Heart left ventricle (tissue), 16 donors: ENCODE results near the gene CETN1. TPM values are rescaled to one million over a fixed set of nuclear protein-coding genes. Genes with fewer than 3 reads are reported as not detected.

Experiments used
- ATAC-seq, 4 donors: fragments of 200-7000 bp; cut with Tn5 transposase; one replicate each; pipeline ENCODE4 v1.9.1; 2020 to 2022; ENCODE audit warnings: moderate library complexity in 4 of 4, mild to moderate bottlenecking in 3 of 4, moderate number of reproducible peaks in 1 of 4
- DNase-seq, 5 donors: peaks; one replicate each; pipeline ENCODE4 v3.0.0-alpha.2; 2020
- H3K27ac ChIP-seq, 12 donors: fragments of 200-600 bp; sonication (generic) in 4 of 12; one replicate each; pipeline versions ENCODE4 v1.5.0 to v1.8.0; 2016 to 2022; ENCODE audit warnings: mild to moderate bottlenecking in 2 of 12
- H3K27me3 ChIP-seq, 9 donors: fragments of 200-600 bp; sonication (generic) in 2 of 9; one replicate each; pipeline versions ENCODE4 v1.5.1 to v1.8.0; 2016 to 2022; ENCODE audit warnings: mild to moderate bottlenecking in 3 of 9
- H3K36me3 ChIP-seq, 9 donors: fragments of 200-600 bp; sonication (generic) in 2 of 9; one replicate each; pipeline versions ENCODE4 v1.5.0 to v1.8.0; 2018 to 2022; ENCODE audit warnings: mild to moderate bottlenecking in 2 of 9
- H3K4me1 ChIP-seq, 12 donors: fragments of 200-600 bp; sonication (generic) in 4 of 12; one replicate each; pipeline versions ENCODE4 v1.5.0 to v1.8.0; 2016 to 2022; ENCODE audit warnings: mild to moderate bottlenecking in 3 of 12
- H3K4me3 ChIP-seq, 12 donors: fragments of 200-600 bp; sonication (generic) in 4 of 12; one replicate each; pipeline versions ENCODE4 v1.5.0 to v1.8.0; 2017 to 2022; ENCODE audit warnings: mild to moderate bottlenecking in 9 of 12, moderate library complexity in 4 of 12
- H3K9me3 ChIP-seq, 12 donors: fragments of 200-600 bp; sonication (generic) in 4 of 12; one replicate each; pipeline versions ENCODE4 v1.5.0 to v1.8.0; 2016 to 2022; ENCODE audit warnings: mild to moderate bottlenecking in 1 of 12
- POLR2A ChIP-seq, 2 donors: fragments of 450-650 bp; IDR thresholded peaks; one replicate each; pipeline ENCODE4 v1.6.1; 2017; ENCODE audit warnings: antibody characterized with exemption in 2 of 2, mild to moderate bottlenecking in 2 of 2, moderate library complexity in 2 of 2
- intact Hi-C, 10 donors: fragments of 100-400 bp; cut with DNase I; formaldehyde crosslinking; loops; one replicate each; pipeline versions ENCODE4 v1.11.1 to v1.14.2; 2022
- polyA plus RNA-seq, 2 donors: library from polyadenylated mRNA; stranded (reverse); fragments of 200-250 nt; gene quantifications; one replicate each; pipeline ENCODE4 v1.2.3, GENCODE V29; 2013
- total RNA-seq, 9 donors: library from RNA; depleted of rRNA in 2 of 9; stranded (reverse); fragments of >200 nt in 2 of 9; fragmentation: NEBNext Ultra II Directional in 3 of 9; extraction: Animal tissue kit (Norgen Biotek cat#: 25700) in 3 of 9; gene quantifications; one replicate each; pipeline versions ENCODE4 v1.1.0 to v1.2.4, GENCODE V29; 2016 to 2023
- TF ChIP-seq, protein P1 (sequence below), 12 donors: fragments of 200-600 bp; sonication (generic) in 4 of 12; IDR thresholded peaks; one replicate each; pipeline versions ENCODE4 v1.5.0 to v1.8.0; 2018 to 2022; ENCODE audit warnings: antibody characterized with exemption in 12 of 12, mild to moderate bottlenecking in 5 of 12
- donor health status: ischemic (EF 13 %, LVEDD 7.1; RV severe dilation, severe dysfunction).
- donor health status: healthy with polysubstance abuse.
- donor health status: DM: no; HTN: yes; CAD: no.
- donor health status: DM: no; HTN: no; CAD: no.
- donor health status: ischemic (EF 25% LVEDD 6.9; RV normal size, moderate dysfunction).
- donor health status: ischemic (EF 25% LVEDD 5.7; RV mildly dilated, moderate dysfunction).
- donor health status: healthy.
- donor health status: DM: yes; HTN: yes; CAD: no.
- donor health status: ischemic (EF 35%, LVEDD 5.7; RV mildly dilated, moderate dysfunction).
- donor health status: nonischemic (EF 11% LVEDD 7.7; RV severe dilation, severe dysfunction).
- donor health status: DM: yes; HTN: yes; CAD: no.
- donor health status: PGD.
- donor health status: ischemic (EF 29% LVEDD 5.4; RV normal size, mild dysfunction).
- donor health status: nonischemic (EF 23%, LVEDD 6.1; RV moderate dilation, normal function).

CETN1 gene
- total and polyA plus RNA-seq, 11 donors = not detected

DNA sequence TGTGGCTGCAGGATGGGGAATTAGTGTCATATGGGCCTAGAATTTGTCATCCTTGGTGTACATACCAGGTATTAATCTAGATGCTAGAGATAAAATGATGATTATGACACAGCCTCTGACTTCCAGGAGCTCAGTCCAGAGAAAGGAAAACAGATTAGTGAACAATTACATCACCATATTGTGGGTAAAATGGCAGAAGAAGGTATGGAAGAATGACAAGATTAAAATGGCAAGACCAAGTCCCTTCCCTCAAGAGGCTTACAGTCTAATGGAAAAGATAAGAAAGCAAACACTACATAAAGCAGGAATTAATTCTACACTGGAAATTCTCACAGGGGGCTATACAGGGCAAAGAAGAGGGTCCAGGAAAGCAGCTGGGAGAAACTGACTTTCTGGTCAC is 51.4 kb downstream of the CETN1 start:
- intact Hi-C loops = no loop called here
- DNase-seq = no peak
- no peak for ATAC-seq
- H3K4me3 ChIP-seq = no peak overlapping the region
- no peaks in the 10 kb centered on the region for H3K36me3 ChIP-seq
- H3K27me3 ChIP-seq = no peaks in the 10 kb centered on the region
- TF ChIP-seq, protein P1, sequence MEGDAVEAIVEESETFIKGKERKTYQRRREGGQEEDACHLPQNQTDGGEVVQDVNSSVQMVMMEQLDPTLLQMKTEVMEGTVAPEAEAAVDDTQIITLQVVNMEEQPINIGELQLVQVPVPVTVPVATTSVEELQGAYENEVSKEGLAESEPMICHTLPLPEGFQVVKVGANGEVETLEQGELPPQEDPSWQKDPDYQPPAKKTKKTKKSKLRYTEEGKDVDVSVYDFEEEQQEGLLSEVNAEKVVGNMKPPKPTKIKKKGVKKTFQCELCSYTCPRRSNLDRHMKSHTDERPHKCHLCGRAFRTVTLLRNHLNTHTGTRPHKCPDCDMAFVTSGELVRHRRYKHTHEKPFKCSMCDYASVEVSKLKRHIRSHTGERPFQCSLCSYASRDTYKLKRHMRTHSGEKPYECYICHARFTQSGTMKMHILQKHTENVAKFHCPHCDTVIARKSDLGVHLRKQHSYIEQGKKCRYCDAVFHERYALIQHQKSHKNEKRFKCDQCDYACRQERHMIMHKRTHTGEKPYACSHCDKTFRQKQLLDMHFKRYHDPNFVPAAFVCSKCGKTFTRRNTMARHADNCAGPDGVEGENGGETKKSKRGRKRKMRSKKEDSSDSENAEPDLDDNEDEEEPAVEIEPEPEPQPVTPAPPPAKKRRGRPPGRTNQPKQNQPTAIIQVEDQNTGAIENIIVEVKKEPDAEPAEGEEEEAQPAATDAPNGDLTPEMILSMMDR (IDR thresholded peaks at IDR 0.05) = no peak
- TF ChIP-seq POLR2A (IDR thresholded peaks at IDR 0.05) = no peak
- no peaks in the 10 kb centered on the region for H3K9me3 ChIP-seq
- H3K27ac ChIP-seq = no peak overlapping the region
- H3K4me1 ChIP-seq = no peaks in the 10 kb centered on the region

Other genes with a start within 250 kb of the CETN1 start
- 10 to 100 TPM in 3 of 9 donors, 1 to 10 TPM in 6; 4.2 to 35.9 (median 8.0) TPM for gene COLEC12, start 79.7 kb upstream of the CETN1 start, total RNA-seq
- gene COLEC12, start 79.7 kb upstream of the CETN1 start, polyA plus RNA-seq = 1 to 10 TPM; 2.2 TPM
- gene CLUL1, start 16.6 kb downstream of the CETN1 start, total RNA-seq = under 1 TPM in 2 of 9 donors, not detected in 7; 0.57 to 0.64 TPM
- gene CLUL1, start 16.6 kb downstream of the CETN1 start, polyA plus RNA-seq = not detected
- 10 to 100 TPM in 1 of 9 donors, 1 to 10 TPM in 7, not detected in 1; 1.4 to 32.3 (median 2.7) TPM for gene TYMS, start 77.3 kb downstream of the CETN1 start, total RNA-seq
- gene TYMS, start 77.3 kb downstream of the CETN1 start, polyA plus RNA-seq = under 1 TPM; 0.34 to 1.00 TPM
- 10 to 100 TPM; 14.1 to 38.7 (median 22.2) TPM for gene ENOSF1, start 132.2 kb downstream of the CETN1 start, total RNA-seq
- 10 to 100 TPM in 1 of 2 donors, 1 to 10 TPM in 1; 9.9 to 28.8 TPM for gene ENOSF1, start 132.2 kb downstream of the CETN1 start, polyA plus RNA-seq
- gene YES1, start 231.9 kb downstream of the CETN1 start, total RNA-seq = 10 to 100 TPM; 18.1 to 50.2 (median 23.5) TPM
- 10 to 100 TPM in 1 of 2 donors, 1 to 10 TPM in 1; 7.1 to 25.1 TPM for gene YES1, start 231.9 kb downstream of the CETN1 start, polyA plus RNA-seq